IMR-90 (cell line): ENCODE measurements around the gene NDEL1. TPM values are rescaled to one million over a fixed set of nuclear protein-coding genes. Genes with fewer than 3 reads are reported as not detected.

Source experiments
- ATAC-seq: fragments of 200-7000 bp; cut with Tn5 transposase; 2 replicates; pipeline ENCODE4 v1.9.1; 2020; ENCODE audit warnings: low read depth, mild to moderate bottlenecking, moderate library complexity
- BruUV-seq: library from RNA; stranded (reverse); fragments of 400-500 nt; replicated peaks from 2 replicates; lab custom pipeline; 2021; lab: Mats Ljungman, UMichigan
- CTCF ChIA-PET: fragments of 300-600 bp; formaldehyde crosslinking; extraction: SDS; loops from one replicate; lab custom pipeline; 2021; ENCODE audit warnings: antibody characterized with exemption; lab: Yijun Ruan, JAX
- POLR2A ChIA-PET: fragments of 300-600 bp; sonication (Branson Sonifier 250); formaldehyde crosslinking; loops from one replicate; lab custom pipeline; 2022; ENCODE audit warnings: antibody characterized with exemption; ENCODE audit not compliant: unreplicated experiment; lab: Charles Lee
- DNase-seq: peaks from one replicate; pipeline ENCODE4 v3.0.0; 2013
- H2AFZ ChIP-seq: replicated peaks from 2 replicates; pipeline ENCODE3; 2013; ENCODE audit warnings: low read length, mild to moderate bottlenecking; ENCODE audit not compliant: poor library complexity
- H2AK5ac ChIP-seq: 2 replicates; pipeline ENCODE4 v1.6.1; 2013; ENCODE audit warnings: low read depth, low read length, inconsistent platforms
- H2AK9ac ChIP-seq: replicated peaks from 2 replicates; pipeline ENCODE3; 2013; ENCODE audit warnings: mild to moderate bottlenecking, low read depth, low read length, moderate library complexity; ENCODE audit not compliant: poor library complexity
- H2BK120ac ChIP-seq: 2 replicates; pipeline ENCODE4 v1.6.1; 2013; ENCODE audit warnings: low read depth, low read length, inconsistent platforms
- H2BK15ac ChIP-seq: 3 replicates; pipeline ENCODE4 v1.6.1; 2013; ENCODE audit warnings: low read depth, low read length, inconsistent platforms
- H2BK20ac ChIP-seq: 2 replicates; pipeline ENCODE4 v1.6.1; 2013; ENCODE audit warnings: low read depth, mild to moderate bottlenecking, inconsistent platforms, low read length, moderate library complexity
- H2BK5ac ChIP-seq: 2 replicates; pipeline ENCODE4 v1.6.1; 2013; ENCODE audit warnings: mild to moderate bottlenecking, low read depth, low read length, inconsistent platforms; ENCODE audit not compliant: poor library complexity, severe bottlenecking
- H3K14ac ChIP-seq: replicated peaks from 2 replicates; pipeline ENCODE4 v1.6.1; 2013; ENCODE audit warnings: low read depth, low read length, inconsistent platforms
- H3K18ac ChIP-seq: 2 replicates; pipeline ENCODE4 v1.6.1; 2013; ENCODE audit warnings: low read depth, low read length, control low read depth
- H3K23ac ChIP-seq: 2 replicates; pipeline ENCODE4 v1.6.1; 2013; ENCODE audit warnings: low read depth, low read length, inconsistent platforms
- H3K27ac ChIP-seq: 2 replicates; pipeline ENCODE4 v1.5.1; 2013; ENCODE audit warnings: mild to moderate bottlenecking, control low read depth, low read length; ENCODE audit not compliant: insufficient read depth
- H3K27me3 ChIP-seq: 2 replicates; pipeline ENCODE4 v1.6.1; 2013; ENCODE audit warnings: low read length; ENCODE audit not compliant: control insufficient read depth, insufficient read depth
- H3K36me3 ChIP-seq: 2 replicates; pipeline ENCODE4 v1.6.1; 2013; ENCODE audit warnings: low read length, mixed read lengths; ENCODE audit not compliant: control insufficient read depth, insufficient read depth
- H3K4ac ChIP-seq: 2 replicates; pipeline ENCODE4 v1.6.1; 2013; ENCODE audit warnings: low read depth, low read length, inconsistent platforms
- H3K4me1 ChIP-seq: 2 replicates; pipeline ENCODE4 v1.6.1; 2013; ENCODE audit warnings: low read length, mixed read lengths; ENCODE audit not compliant: control insufficient read depth, insufficient read depth
- H3K4me2 ChIP-seq: 2 replicates; pipeline ENCODE4 v1.6.1; 2013; ENCODE audit warnings: low read depth, mild to moderate bottlenecking, control low read depth, low read length, moderate library complexity
- H3K4me3 ChIP-seq: 2 replicates; pipeline ENCODE4 v1.5.1; 2013; ENCODE audit warnings: low read depth, mild to moderate bottlenecking, control low read depth, low read length, moderate library complexity; ENCODE audit not compliant: insufficient read depth
- H3K56ac ChIP-seq: 2 replicates; pipeline ENCODE4 v1.6.1; 2013; ENCODE audit warnings: low read length, inconsistent platforms; ENCODE audit not compliant: insufficient read depth; ENCODE audit errors: extremely low read depth
- H3K79me1 ChIP-seq, 2 experiments: 2 replicates each; pipeline ENCODE4 v1.6.1; 2013; ENCODE audit warnings: low read length in 2 of 2, inconsistent platforms in 1 of 2, low read depth in 1 of 2
- H3K9ac ChIP-seq: 2 replicates; pipeline ENCODE4 v1.6.1; 2013; ENCODE audit warnings: low read depth, low read length, control low read depth
- H3K9me1 ChIP-seq: 2 replicates; pipeline ENCODE4 v1.6.1; 2013; ENCODE audit warnings: low read length, inconsistent platforms; ENCODE audit not compliant: insufficient read depth
- H3K9me3 ChIP-seq: 2 replicates; pipeline ENCODE4 v1.6.1; 2013; ENCODE audit warnings: low read length; ENCODE audit not compliant: control insufficient read depth, insufficient read depth
- H4K20me1 ChIP-seq: 2 replicates; pipeline ENCODE4 v1.6.1; 2013; ENCODE audit warnings: low read length, inconsistent platforms; ENCODE audit not compliant: insufficient read depth
- H4K5ac ChIP-seq: 2 replicates; pipeline ENCODE4 v1.6.1; 2013; ENCODE audit warnings: mild to moderate bottlenecking, low read depth, low read length, control low read depth
- H4K8ac ChIP-seq, 2 experiments: 2 replicates each; pipeline ENCODE4 v1.6.1; 2013; ENCODE audit warnings: low read depth in 2 of 2, low read length in 2 of 2, control low read depth in 1 of 2, inconsistent platforms in 1 of 2
- H4K91ac ChIP-seq: 2 replicates; pipeline ENCODE4 v1.6.1; 2013; ENCODE audit warnings: low read depth, low read length, inconsistent platforms; ENCODE audit not compliant: insufficient read depth
- BHLHE40 ChIP-seq: fragments of 150-350 bp; IDR thresholded peaks from 2 replicates; pipeline ENCODE4 v1.6.1; 2016; ENCODE audit warnings: mild to moderate bottlenecking, low read depth, low read length
- CEBPB ChIP-seq: IDR thresholded peaks from 2 replicates; pipeline ENCODE4 v1.6.1; 2012; ENCODE audit warnings: low read depth, low read length, improper control_type of control experiment
- CHD1 ChIP-seq: IDR thresholded peaks from 2 replicates; pipeline ENCODE4 v1.6.1; 2012; ENCODE audit warnings: low read depth, low read length, improper control_type of control experiment
- FOS ChIP-seq: fragments of 150-350 bp; IDR thresholded peaks from 2 replicates; pipeline ENCODE4 v1.6.1; 2016; ENCODE audit warnings: low read depth, low read length
- MAFK ChIP-seq: IDR thresholded peaks from 2 replicates; pipeline ENCODE4 v1.6.1; 2012; ENCODE audit warnings: low read depth, low read length, improper control_type of control experiment
- MAZ ChIP-seq: IDR thresholded peaks from 2 replicates; pipeline ENCODE4 v1.6.1; 2012; ENCODE audit warnings: low read depth, mild to moderate bottlenecking, low read length, improper control_type of control experiment, moderate library complexity, borderline replicate concordance
- MXI1 ChIP-seq: IDR thresholded peaks from 2 replicates; pipeline ENCODE4 v1.6.1; 2012; ENCODE audit warnings: low read depth, mild to moderate bottlenecking, low read length, moderate library complexity, borderline replicate concordance
- NFE2L2 ChIP-seq: fragments of 150-350 bp; IDR thresholded peaks from 2 replicates; pipeline ENCODE4 v1.6.1; 2016; ENCODE audit warnings: low read depth, mild to moderate bottlenecking, low read length
- POLR2A ChIP-seq: IDR thresholded peaks from 2 replicates; pipeline ENCODE4 v1.6.1; 2012; ENCODE audit warnings: mild to moderate bottlenecking, low read depth, low read length
- RAD21 ChIP-seq: IDR thresholded peaks from 2 replicates; pipeline ENCODE4 v1.6.1; 2012; ENCODE audit warnings: low read length, improper control_type of control experiment
- RCOR1 ChIP-seq: IDR thresholded peaks from 2 replicates; pipeline ENCODE4 v1.6.1; 2012; ENCODE audit warnings: mild to moderate bottlenecking, low read length, improper control_type of control experiment; ENCODE audit not compliant: insufficient replicate concordance
- RFX5 ChIP-seq: IDR thresholded peaks from 2 replicates; pipeline ENCODE4 v1.8.0; 2012; ENCODE audit warnings: low read depth, mild to moderate bottlenecking, low read length, moderate library complexity
- SMC3 ChIP-seq: fragments of 150-350 bp; IDR thresholded peaks from 2 replicates; pipeline ENCODE4 v1.6.1; 2016; ENCODE audit warnings: low read depth, mild to moderate bottlenecking, antibody characterized with exemption, low read length, moderate library complexity
- WGBS, 2 experiments: methylation state at CpG; one replicate each; pipeline versions ENCODE4 v1.1.5 to v1.1.7; 2013; ENCODE audit warnings: missing lambda C conversion rate in 2 of 2; ENCODE audit not compliant: insufficient read length in 1 of 2; ENCODE audit errors: extremely low coverage in 2 of 2; 5-methylcytosine and 5-hydroxymethylcytosine counted together
- dilution Hi-C: fragments of 300-500 bp; cut with HindIII; formaldehyde crosslinking; loops from one replicate; pipeline ENCODE4 v1.14.3; 2018; ENCODE audit warnings: low sequenced_read_pairs; ENCODE audit not compliant: unreplicated experiment
- in situ Hi-C: fragments of 300-500 bp; cut with MboI; formaldehyde crosslinking; loops from 3 replicates; pipeline ENCODE4 v1.14.3; 2019; ENCODE audit warnings: low sequenced_read_pairs, inconsistent platforms, mixed read lengths
- intact Hi-C: fragments of 100-400 bp; cut with micrococcal nuclease; formaldehyde crosslinking; loops from 2 replicates; pipeline ENCODE4 v1.10.0; 2022
- polyA plus RNA-seq, 3 experiments: library from polyadenylated mRNA; depleted of rRNA; stranded (reverse); fragments of >200 nt; gene quantifications; 2 replicates each; pipeline ENCODE4 v1.2.3, GENCODE V29; 2012; ENCODE audit warnings: low replicate concordance in 1 of 3
- total RNA-seq: library from RNA; depleted of rRNA; stranded (reverse); fragments of >200 nt; gene quantifications from 2 replicates; pipeline ENCODE4 v1.2.3, GENCODE V29; 2012
- TF ChIP-seq, protein P1 (sequence below): fragments of 150-350 bp; IDR thresholded peaks from 2 replicates; pipeline ENCODE4 v1.6.1; 2016; ENCODE audit warnings: low read depth, mild to moderate bottlenecking, low read length, moderate library complexity, borderline replicate concordance
- TF ChIP-seq, protein P2 (sequence below): conservative IDR thresholded peaks from 2 replicates; pipeline ENCODE4 v1.5.1; 2012; ENCODE audit warnings: mild to moderate bottlenecking, low read depth, low read length, improper control_type of control experiment
- TF ChIP-seq, protein P3 (sequence below): fragments of 150-350 bp; IDR thresholded peaks from 2 replicates; pipeline ENCODE4 v1.6.1; 2017; ENCODE audit warnings: mild to moderate bottlenecking, antibody characterized with exemption, low read length, low read depth

The NDEL1 gene
- total and polyA plus RNA-seq, 2 of the 4 experiments (the other 2 are of a cell fraction) = 28.9 to 95.6 TPM

DNA sequence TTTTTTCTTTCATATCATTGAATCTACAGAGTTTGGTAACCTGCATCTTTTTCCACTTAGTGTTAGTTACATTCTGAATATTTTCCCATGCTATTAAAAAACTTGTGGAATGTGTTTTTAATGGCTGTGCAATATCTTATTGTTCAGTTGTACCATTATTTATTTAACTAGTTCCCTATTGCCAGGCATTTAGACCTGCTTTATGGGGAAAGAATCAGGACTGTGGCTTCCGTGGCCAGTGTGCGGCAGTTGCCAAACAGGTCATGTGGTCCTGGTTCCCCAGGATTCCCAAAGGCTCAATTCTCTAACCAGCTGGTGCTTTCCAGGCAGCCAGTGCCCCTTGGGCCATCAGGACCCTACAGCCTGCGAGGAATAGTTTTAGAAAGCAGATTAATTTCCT, 30.8 kb downstream of the NDEL1 start:
- Histone ChIP-seq H2BK20ac (no peak overlapping the region), H3K36me3 (peaks cover 64% of the 10 kb centered on the region), H3K56ac (no peak overlapping the region), H3K23ac (no peak overlapping the region), H2AK5ac (no peak overlapping the region), H2AK9ac (no peak overlapping the region), H3K9me3 (no peaks in the 10 kb centered on the region), H4K8ac (no peak overlapping the region), H2AFZ (no peak overlapping the region), H3K14ac (no peak overlapping the region), H3K27me3 (no peaks in the 10 kb centered on the region), H2BK5ac (no peak overlapping the region), H3K27ac (peak overlapping the region; percentile 14; the same call in 1 of the 2 replicates), H3K4me2 (no peak overlapping the region), H3K79me1 (peaks cover 34 to 87% of the 10 kb centered on the region in 2 experiments; a peak in 3 of 4 replicates), H3K9ac (no peak overlapping the region), H2BK15ac (no peak overlapping the region), H4K91ac (no peak overlapping the region), H2BK120ac (no peak overlapping the region), H3K4me1 (peaks cover 13% of the 10 kb centered on the region; the same call in 1 of the 2 replicates), H3K4ac (no peak overlapping the region), H3K9me1 (peaks cover 10% of the 10 kb centered on the region; the same call in 1 of the 2 replicates), H3K18ac (no peak overlapping the region), H4K5ac (no peak overlapping the region), H3K4me3 (no peak overlapping the region), H4K20me1 (peaks cover 87% of the 10 kb centered on the region)
- peak; percentile 28 for ATAC-seq
- in situ Hi-C loops = no loop called here
- CTCF ChIA-PET = no interaction called here
- dilution Hi-C loops = no loop called here
- no TSS peak for BruUV-seq
- DNase-seq = peak; percentile 56
- TF ChIP-seq RAD21 (no peak), CEBPB (no peak), FOS (no peak), NFE2L2 (no peak), POLR2A (no peak), MXI1 (no peak), BHLHE40 (no peak), RFX5 (no peak), MAFK (no peak), SMC3 (no peak), MAZ (no peak), CHD1 (no peak), RCOR1 (no peak)
- TF ChIP-seq, protein P1, sequence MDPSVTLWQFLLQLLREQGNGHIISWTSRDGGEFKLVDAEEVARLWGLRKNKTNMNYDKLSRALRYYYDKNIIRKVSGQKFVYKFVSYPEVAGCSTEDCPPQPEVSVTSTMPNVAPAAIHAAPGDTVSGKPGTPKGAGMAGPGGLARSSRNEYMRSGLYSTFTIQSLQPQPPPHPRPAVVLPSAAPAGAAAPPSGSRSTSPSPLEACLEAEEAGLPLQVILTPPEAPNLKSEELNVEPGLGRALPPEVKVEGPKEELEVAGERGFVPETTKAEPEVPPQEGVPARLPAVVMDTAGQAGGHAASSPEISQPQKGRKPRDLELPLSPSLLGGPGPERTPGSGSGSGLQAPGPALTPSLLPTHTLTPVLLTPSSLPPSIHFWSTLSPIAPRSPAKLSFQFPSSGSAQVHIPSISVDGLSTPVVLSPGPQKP = no peak
- TF ChIP-seq, protein P2, sequence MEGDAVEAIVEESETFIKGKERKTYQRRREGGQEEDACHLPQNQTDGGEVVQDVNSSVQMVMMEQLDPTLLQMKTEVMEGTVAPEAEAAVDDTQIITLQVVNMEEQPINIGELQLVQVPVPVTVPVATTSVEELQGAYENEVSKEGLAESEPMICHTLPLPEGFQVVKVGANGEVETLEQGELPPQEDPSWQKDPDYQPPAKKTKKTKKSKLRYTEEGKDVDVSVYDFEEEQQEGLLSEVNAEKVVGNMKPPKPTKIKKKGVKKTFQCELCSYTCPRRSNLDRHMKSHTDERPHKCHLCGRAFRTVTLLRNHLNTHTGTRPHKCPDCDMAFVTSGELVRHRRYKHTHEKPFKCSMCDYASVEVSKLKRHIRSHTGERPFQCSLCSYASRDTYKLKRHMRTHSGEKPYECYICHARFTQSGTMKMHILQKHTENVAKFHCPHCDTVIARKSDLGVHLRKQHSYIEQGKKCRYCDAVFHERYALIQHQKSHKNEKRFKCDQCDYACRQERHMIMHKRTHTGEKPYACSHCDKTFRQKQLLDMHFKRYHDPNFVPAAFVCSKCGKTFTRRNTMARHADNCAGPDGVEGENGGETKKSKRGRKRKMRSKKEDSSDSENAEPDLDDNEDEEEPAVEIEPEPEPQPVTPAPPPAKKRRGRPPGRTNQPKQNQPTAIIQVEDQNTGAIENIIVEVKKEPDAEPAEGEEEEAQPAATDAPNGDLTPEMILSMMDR = no peak
- TF ChIP-seq, protein P3, sequence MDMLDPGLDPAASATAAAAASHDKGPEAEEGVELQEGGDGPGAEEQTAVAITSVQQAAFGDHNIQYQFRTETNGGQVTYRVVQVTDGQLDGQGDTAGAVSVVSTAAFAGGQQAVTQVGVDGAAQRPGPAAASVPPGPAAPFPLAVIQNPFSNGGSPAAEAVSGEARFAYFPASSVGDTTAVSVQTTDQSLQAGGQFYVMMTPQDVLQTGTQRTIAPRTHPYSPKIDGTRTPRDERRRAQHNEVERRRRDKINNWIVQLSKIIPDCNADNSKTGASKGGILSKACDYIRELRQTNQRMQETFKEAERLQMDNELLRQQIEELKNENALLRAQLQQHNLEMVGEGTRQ = no peak
- intact Hi-C loops = no loop called here
- POLR2A ChIA-PET = no interaction called here
- WGBS, 2 experiments = 90% methylated on average over 2 of the region's 3 CpGs; no CpG with 5 or more reads in 1 of the 2 experiments
